IPS-20b (cell line): ENCODE data around the gene SFXN4.
"Not testable (repeated sequence)": the region's sequence is repeated elsewhere in the genome, so short reads cannot be mapped to it uniquely, and the experiment has no call there.

Source experiments
- H3K27ac ChIP-seq: one replicate; pipeline ENCODE4 v1.5.1; 2013; ENCODE audit warnings: low read length
- H3K27me3 ChIP-seq: 2 replicates; pipeline ENCODE4 v1.6.1; 2013; ENCODE audit warnings: mild to moderate bottlenecking, low read length, inconsistent platforms; ENCODE audit not compliant: insufficient read depth
- H3K36me3 ChIP-seq: 2 replicates; pipeline ENCODE4 v1.6.1; 2013; ENCODE audit warnings: low read depth, mild to moderate bottlenecking, inconsistent platforms, low read length, moderate library complexity; ENCODE audit not compliant: insufficient read depth
- H3K4me1 ChIP-seq: 2 replicates; pipeline ENCODE4 v1.6.1; 2013; ENCODE audit warnings: mild to moderate bottlenecking, control low read depth, inconsistent platforms, low read length, moderate library complexity; ENCODE audit not compliant: insufficient read depth
- H3K4me3 ChIP-seq: 2 replicates; pipeline ENCODE4 v1.5.1; 2013; ENCODE audit warnings: mild to moderate bottlenecking, low read length, inconsistent platforms
- H3K9ac ChIP-seq: 2 replicates; pipeline ENCODE4 v1.6.1; 2013; ENCODE audit warnings: low read depth, mild to moderate bottlenecking, inconsistent platforms, low read length, moderate library complexity
- H3K9me3 ChIP-seq: 2 replicates; pipeline ENCODE4 v1.6.1; 2013; ENCODE audit warnings: mild to moderate bottlenecking, low read depth, low read length, inconsistent platforms; ENCODE audit not compliant: insufficient read depth

Gene SFXN4

DNA sequence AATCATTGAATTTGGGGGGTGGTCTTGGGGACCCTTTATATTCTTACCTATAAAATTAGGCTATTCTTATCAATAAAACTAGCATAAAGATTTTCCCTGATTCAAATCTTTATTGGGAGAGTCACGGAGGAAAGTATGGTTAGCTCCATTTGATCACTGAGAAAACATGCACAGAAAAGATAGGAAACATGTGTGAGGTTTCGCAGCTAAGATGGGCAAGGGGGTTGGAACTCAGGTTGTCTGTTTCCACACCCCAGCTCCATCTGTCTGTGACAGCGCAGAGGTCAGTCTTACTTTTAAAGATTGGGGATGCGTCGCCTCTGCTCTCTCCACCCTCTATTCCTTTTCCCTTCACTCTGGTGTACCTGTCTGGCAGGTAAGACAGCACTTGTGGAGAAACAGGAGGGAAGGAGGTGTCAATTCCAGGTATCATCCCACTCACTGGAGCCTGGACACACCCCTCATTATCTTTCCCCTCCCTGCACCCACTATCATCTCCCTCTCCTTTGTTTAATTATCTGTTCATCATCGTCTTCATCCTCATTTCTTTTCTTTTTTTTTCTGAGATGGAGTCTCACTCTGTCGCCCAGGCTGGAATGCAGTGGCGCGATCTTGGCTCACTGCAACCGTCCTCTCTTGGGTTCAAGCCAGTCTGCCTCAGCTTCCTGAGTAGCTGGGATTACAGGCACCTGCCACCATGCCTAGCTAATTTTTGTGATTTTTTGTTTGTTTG, 64.0 kb downstream of the SFXN4 start:
- Histone ChIP-seq H3K36me3 (peaks cover 4% of the 10 kb centered on the region; the same call in 1 of the 2 replicates), H3K4me1 (no peaks in the 10 kb centered on the region), H3K9me3 (no peaks in the 10 kb centered on the region), H3K27me3 (no peaks in the 10 kb centered on the region), H3K27ac (no peak overlapping the region), H3K4me3 (no peak overlapping the region), H3K9ac (no peak overlapping the region)

DNA sequence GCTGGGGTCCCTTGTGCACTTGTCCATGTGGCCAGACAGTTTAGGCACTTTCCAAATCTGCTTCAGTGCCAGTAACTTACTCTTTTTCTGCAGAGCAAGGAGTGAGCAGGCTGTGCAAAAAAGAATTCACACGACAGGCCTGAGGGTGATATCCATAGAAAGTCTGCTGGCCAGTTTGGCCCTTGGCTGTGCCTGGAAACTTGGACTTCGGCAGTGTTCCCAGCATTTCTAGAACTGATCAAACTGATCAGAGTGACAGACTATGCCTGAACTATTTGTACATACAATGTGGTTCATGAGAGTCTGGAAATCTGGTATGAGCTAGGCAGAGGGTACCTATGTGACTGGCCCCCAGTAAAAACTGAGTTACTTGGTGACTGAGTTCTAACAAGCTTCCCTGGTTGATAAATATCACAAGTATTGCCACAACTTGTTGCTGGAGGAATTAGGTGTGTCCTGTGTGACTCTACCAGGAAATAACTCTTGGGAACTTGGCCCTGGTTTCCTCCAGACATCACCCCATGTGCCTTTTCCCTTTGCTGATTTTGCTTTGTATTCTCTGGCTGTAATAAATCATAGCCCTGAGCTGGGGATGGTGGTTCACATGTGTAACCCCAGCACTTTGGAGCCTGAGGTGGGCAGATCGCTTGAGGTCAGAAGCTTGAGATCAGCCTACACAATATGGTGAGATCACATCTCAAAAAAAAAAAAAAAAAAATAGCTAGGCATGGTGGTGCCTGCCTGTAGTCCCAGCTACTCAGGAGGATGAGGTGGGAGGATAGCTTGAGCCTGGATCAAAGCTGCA, 64.9 kb downstream of the SFXN4 start:
- Histone ChIP-seq H3K36me3 (no peaks in the 10 kb centered on the region), H3K27me3 (no peaks in the 10 kb centered on the region), H3K4me3 (no peak overlapping the region), H3K9ac (no peak overlapping the region), H3K9me3 (no peaks in the 10 kb centered on the region), H3K27ac (no peak overlapping the region), H3K4me1 (no peaks in the 10 kb centered on the region)

DNA sequence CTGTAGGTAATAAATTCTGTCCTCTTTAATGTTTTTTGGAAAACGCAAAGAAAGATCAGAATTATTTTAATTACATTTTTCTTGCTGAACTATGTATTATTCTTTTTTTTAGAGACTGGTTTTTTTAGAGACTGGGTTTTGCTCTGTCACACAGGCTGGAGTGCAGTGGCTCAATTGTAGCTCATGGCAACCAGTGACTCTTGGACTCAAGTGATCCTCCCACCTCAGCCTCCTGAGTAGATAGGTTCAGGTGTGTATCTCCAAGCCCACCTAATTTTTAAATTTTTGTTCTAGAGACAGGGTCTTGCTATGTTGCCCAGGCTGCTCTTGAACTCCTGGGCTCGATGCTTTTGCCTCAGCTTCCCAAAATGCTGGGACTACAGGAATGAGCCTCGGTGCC, 66.9 kb downstream of the SFXN4 start:
- no peaks in the 10 kb centered on the region for H3K27me3 ChIP-seq
- no peaks in the 10 kb centered on the region for H3K9me3 ChIP-seq
- H3K36me3 ChIP-seq, result no peaks in the 10 kb centered on the region
- no peak overlapping the region for H3K4me3 ChIP-seq
- H3K27ac ChIP-seq, result no peak overlapping the region
- H3K4me1 ChIP-seq, result no peaks in the 10 kb centered on the region
- H3K9ac ChIP-seq, result no peak overlapping the region

DNA sequence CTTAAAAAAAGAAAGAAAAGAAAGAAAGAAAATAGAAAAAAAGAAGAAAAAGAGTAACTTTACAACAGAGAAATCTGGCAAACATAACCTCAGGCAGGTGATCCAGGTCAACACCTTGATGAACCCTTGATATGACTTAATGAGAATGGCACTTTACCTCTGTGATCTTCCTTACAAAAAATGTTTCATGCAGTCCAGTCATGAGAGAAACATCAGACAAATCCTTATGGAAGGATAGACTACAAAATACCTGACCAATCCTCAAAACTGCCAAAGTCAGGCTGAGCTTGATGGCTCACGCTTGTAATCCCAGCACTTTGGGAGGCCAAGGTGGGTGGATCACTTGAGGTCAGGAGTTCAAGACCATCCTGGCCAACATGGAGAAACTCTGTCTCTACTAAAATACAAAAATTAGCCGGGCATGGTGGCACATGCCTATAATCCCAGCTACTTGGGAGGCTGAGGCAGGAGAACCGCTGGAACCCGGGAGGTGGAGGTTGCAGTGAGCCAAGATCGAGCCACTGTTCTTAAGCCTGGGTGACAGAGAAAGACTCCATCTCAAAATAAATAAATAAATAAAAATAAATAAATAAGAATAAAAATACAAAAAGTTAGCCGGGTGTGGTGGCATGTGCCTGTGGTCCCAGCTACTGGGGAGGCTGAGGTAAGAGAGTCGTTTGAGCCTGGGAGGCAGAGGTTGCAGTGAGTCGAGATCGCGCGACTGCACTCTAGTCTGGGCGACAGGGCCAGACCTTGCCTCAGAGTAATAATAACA, 68.7 kb downstream of the SFXN4 start:
- H3K4me3 ChIP-seq, H3K27ac ChIP-seq, H3K9ac ChIP-seq, H3K9me3 ChIP-seq, H3K36me3 ChIP-seq, H3K4me1 ChIP-seq, H3K27me3 ChIP-seq: not testable (repeated sequence)

DNA sequence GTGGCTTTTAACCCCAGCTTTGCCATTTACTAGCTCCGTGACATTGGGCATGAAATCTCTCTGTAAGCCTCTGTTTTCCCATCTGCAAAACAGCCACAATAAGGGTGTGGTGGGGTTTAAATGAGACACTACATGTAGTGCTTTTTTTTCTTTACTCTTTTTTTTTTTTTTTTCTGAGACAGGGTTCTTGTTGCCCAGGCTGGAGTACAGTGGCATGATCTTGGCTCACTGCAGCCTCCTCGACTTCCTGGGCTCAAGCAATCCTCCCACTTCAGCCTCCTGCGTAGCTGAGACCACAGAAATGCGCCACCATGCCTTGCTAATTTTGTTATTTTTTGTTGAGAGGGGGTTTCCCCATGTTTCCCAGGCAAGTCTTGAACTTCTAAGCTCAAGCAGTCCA, 69.9 kb downstream of the SFXN4 start:
- Histone ChIP-seq H3K4me1 (no peaks in the 10 kb centered on the region), H3K9me3 (no peaks in the 10 kb centered on the region), H3K4me3 (no peak overlapping the region), H3K36me3 (no peaks in the 10 kb centered on the region), H3K27ac (no peak overlapping the region), H3K27me3 (no peaks in the 10 kb centered on the region), H3K9ac (no peak overlapping the region)

DNA sequence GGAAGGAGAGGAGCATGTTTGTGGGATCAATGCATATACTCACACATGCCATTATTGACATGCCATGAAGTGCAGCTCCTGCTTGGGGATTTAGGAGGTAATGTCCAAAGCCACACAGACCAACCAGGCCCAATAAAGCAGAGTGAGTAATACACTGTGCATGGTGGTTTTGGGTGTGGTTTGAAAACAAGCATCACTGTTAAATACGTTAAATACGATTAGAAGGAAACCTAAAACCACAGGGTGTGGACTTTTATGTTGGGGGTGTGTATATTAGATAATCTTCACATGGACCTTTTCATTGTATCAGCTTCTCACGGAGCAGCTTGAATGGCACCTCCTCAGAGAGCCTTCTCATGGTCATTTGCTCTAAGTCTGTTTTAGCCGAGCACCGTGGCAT, 74.5 kb downstream of the SFXN4 start:
- H3K36me3 ChIP-seq, result no peaks in the 10 kb centered on the region
- no peaks in the 10 kb centered on the region for H3K4me1 ChIP-seq
- H3K27me3 ChIP-seq, result no peaks in the 10 kb centered on the region
- H3K9ac ChIP-seq, result no peak overlapping the region
- H3K4me3 ChIP-seq, result no peak overlapping the region
- H3K27ac ChIP-seq, result no peak overlapping the region
- no peaks in the 10 kb centered on the region for H3K9me3 ChIP-seq
